GM23338 (cell line): ENCODE measurements around the gene CLASRP. TPM values are rescaled to one million over a fixed set of nuclear protein-coding genes. Genes with fewer than 3 reads are reported as not detected.

Source experiments
- ATAC-seq: fragments of 200-7000 bp; cut with Tn5 transposase; 3 replicates; pipeline ENCODE4 v1.9.1; 2020
- DNase-seq: peaks from one replicate; pipeline ENCODE4 v3.0.0-alpha.2; 2015; ENCODE audit warnings: low spot score
- H2AFZ ChIP-seq: fragments of 200-600 bp; sonication (generic); 2 replicates; pipeline ENCODE4 v1.8.0; 2016; ENCODE audit warnings: antibody characterized with exemption, mild to moderate bottlenecking, moderate library complexity
- H3F3A ChIP-seq: fragments of 200-600 bp; sonication (generic); replicated peaks from 2 replicates; pipeline ENCODE4 v1.8.0; 2017; ENCODE audit warnings: antibody characterized with exemption, mixed run types, low read depth
- H3K27ac ChIP-seq: fragments of 200-600 bp; sonication (generic); 2 replicates; pipeline ENCODE4 v1.6.1; 2016; ENCODE audit warnings: low read depth
- H3K27me3 ChIP-seq: fragments of 200-600 bp; sonication (generic); 2 replicates; pipeline ENCODE4 v1.8.0; 2016; ENCODE audit warnings: mild to moderate bottlenecking, mixed run types, moderate library complexity; ENCODE audit not compliant: insufficient read depth
- H3K36me3 ChIP-seq: fragments of 200-600 bp; sonication (generic); 2 replicates; pipeline ENCODE4 v1.8.0; 2016; ENCODE audit warnings: mild to moderate bottlenecking; ENCODE audit not compliant: insufficient read depth
- H3K4me1 ChIP-seq: fragments of 200-600 bp; sonication (generic); 2 replicates; pipeline ENCODE4 v1.8.0; 2016; ENCODE audit warnings: mild to moderate bottlenecking, moderate library complexity; ENCODE audit not compliant: insufficient read depth
- H3K4me2 ChIP-seq: fragments of 200-600 bp; sonication (generic); 2 replicates; pipeline ENCODE4 v1.7.1; 2017; ENCODE audit warnings: mixed run types
- H3K4me3 ChIP-seq: fragments of 200-600 bp; sonication (generic); 2 replicates; pipeline ENCODE4 v1.6.1; 2016; ENCODE audit warnings: mixed run types
- H3K79me2 ChIP-seq: fragments of 200-600 bp; sonication (generic); replicated peaks from 2 replicates; pipeline ENCODE4 v1.8.0; 2017; ENCODE audit warnings: mild to moderate bottlenecking; ENCODE audit not compliant: insufficient read depth
- H3K9me2 ChIP-seq: fragments of 200-600 bp; sonication (generic); 2 replicates; pipeline ENCODE4 v1.8.0; 2017; ENCODE audit not compliant: insufficient read depth
- H4K20me1 ChIP-seq: fragments of 200-600 bp; sonication (generic); replicated peaks from 2 replicates; pipeline ENCODE4 v1.8.0; 2017; ENCODE audit warnings: mild to moderate bottlenecking; ENCODE audit not compliant: insufficient read depth
- H3K27ac Mint-ChIP-seq: 2 replicates; pipeline ENCODE4 v1.8.0; 2020; ENCODE audit warnings: inconsistent platforms, mild to moderate bottlenecking, moderate library complexity, mixed read lengths
- H3K27me3 Mint-ChIP-seq: 3 replicates; pipeline ENCODE4 v1.8.0; 2022; ENCODE audit warnings: low read depth, mild to moderate bottlenecking, moderate library complexity, mixed read lengths, inconsistent platforms; ENCODE audit not compliant: insufficient read depth, poor library complexity
- H3K36me3 Mint-ChIP-seq: 3 replicates; pipeline ENCODE4 v1.8.0; 2021; ENCODE audit warnings: low read depth, mild to moderate bottlenecking, inconsistent platforms, moderate library complexity, mixed read lengths
- H3K4me1 Mint-ChIP-seq: 3 replicates; pipeline ENCODE4 v1.8.0; 2020; ENCODE audit warnings: mild to moderate bottlenecking, inconsistent platforms, mixed read lengths
- H3K4me3 Mint-ChIP-seq: 3 replicates; pipeline ENCODE4 v1.8.0; 2021; ENCODE audit warnings: moderate library complexity, mild to moderate bottlenecking, inconsistent platforms, mixed read lengths
- H3K9me3 Mint-ChIP-seq: 3 replicates; pipeline ENCODE4 v1.8.0; 2020; ENCODE audit warnings: moderate library complexity, mild to moderate bottlenecking, inconsistent platforms, mixed read lengths
- CREB1 ChIP-seq: fragments of 250-450 bp; sonication (Bioruptor Pico); IDR thresholded peaks from 2 replicates; pipeline ENCODE4 v1.5.0; 2020; ENCODE audit warnings: low read depth, mild to moderate bottlenecking, moderate library complexity
- CTCF ChIP-seq, 2 experiments: fragments of 200-600 bp in 1 of 2; sonication (generic) in 1 of 2; conservative IDR thresholded peaks; 2 replicates each; pipeline versions ENCODE4 v1.5.1 to v1.6.1; 2016 to 2017; ENCODE audit warnings: antibody characterized with exemption in 2 of 2, low read depth in 2 of 2, mild to moderate bottlenecking in 2 of 2, moderate library complexity in 1 of 2
- ETS1 ChIP-seq: IDR thresholded peaks from 2 replicates; pipeline ENCODE4 v1.6.1; 2016; ENCODE audit warnings: antibody characterized with exemption
- EZH2 ChIP-seq: fragments of 200-600 bp; sonication (generic); IDR thresholded peaks from one replicate; pipeline ENCODE4 v1.8.0; 2017; ENCODE audit warnings: antibody characterized with exemption, mild to moderate bottlenecking, low read depth; ENCODE audit not compliant: unreplicated experiment
- EZH2phosphoT487 ChIP-seq: fragments of 200-600 bp; sonication (generic); IDR thresholded peaks from one replicate; pipeline ENCODE4 v1.8.1; 2018; ENCODE audit warnings: antibody characterized with exemption; ENCODE audit not compliant: unreplicated experiment
- JUNB ChIP-seq: IDR thresholded peaks from one replicate; pipeline ENCODE4 v1.6.1; 2016; ENCODE audit warnings: antibody characterized with exemption; ENCODE audit not compliant: unreplicated experiment
- NANOG ChIP-seq: IDR thresholded peaks from 2 replicates; pipeline ENCODE4 v1.6.1; 2016; ENCODE audit warnings: antibody characterized with exemption, borderline replicate concordance
- POLR2AphosphoS5 ChIP-seq: IDR thresholded peaks from 2 replicates; pipeline ENCODE4 v1.6.1; 2016; ENCODE audit warnings: antibody characterized with exemption, low read depth
- REST ChIP-seq: IDR thresholded peaks from one replicate; pipeline ENCODE4 v1.6.1; 2018; ENCODE audit warnings: antibody characterized with exemption; ENCODE audit not compliant: unreplicated experiment
- STAT1 ChIP-seq: IDR thresholded peaks from one replicate; pipeline ENCODE4 v1.6.1; 2016; ENCODE audit warnings: antibody characterized with exemption; ENCODE audit not compliant: unreplicated experiment
- ZNF114 ChIP-seq: fragments of 250-450 bp; sonication (Bioruptor Pico); IDR thresholded peaks from 2 replicates; pipeline ENCODE4 v1.5.0; 2020; ENCODE audit warnings: mild to moderate bottlenecking, moderate library complexity
- ZNF331 ChIP-seq: fragments of 250-450 bp; sonication (Bioruptor Pico); IDR thresholded peaks from 2 replicates; pipeline ENCODE4 v1.5.0; 2020; ENCODE audit warnings: low read depth, mild to moderate bottlenecking, moderate library complexity
- ZNF462 ChIP-seq: fragments of 250-450 bp; sonication (Bioruptor Pico); IDR thresholded peaks from 2 replicates; pipeline ENCODE4 v1.5.0; 2020; ENCODE audit warnings: mild to moderate bottlenecking, moderate library complexity
- polyA plus RNA-seq: library from polyadenylated mRNA; unstranded; fragments of >200 nt; fragmentation: Nextera tagmentation; extraction: Ambion mirVana; gene quantifications from 2 replicates; pipeline ENCODE4 v1.2.1, GENCODE V29; 2016
- total RNA-seq: library from RNA; depleted of rRNA; stranded (reverse); fragments of >200 nt; shearing (Covaris generic); gene quantifications from 2 replicates; pipeline ENCODE4 v1.2.3, GENCODE V29; 2014

CLASRP gene
- total and polyA plus RNA-seq, 2 experiments from 2014 or later: 27.1 to 78.7 TPM

GRCh38 chr19:45035755-45036154, 3.1 kb upstream of the CLASRP start:
- Mint-ChIP-seq H3K36me3 (peaks cover 25% of the 10 kb centered on the region), H3K4me3 (no peak overlapping the region), H3K27ac (no peak overlapping the region), H3K9me3 (peaks cover 5% of the 10 kb centered on the region; the same call in 2 of the 3 replicates), H3K4me1 (peaks cover 10% of the 10 kb centered on the region), H3K27me3 (peaks cover 9% of the 10 kb centered on the region)
- ATAC-seq (no peak), DNase-seq (no peak)
- Histone ChIP-seq H3K4me2 (no peak overlapping the region), H3K36me3 (no peaks in the 10 kb centered on the region; the same call in 1 of the 2 replicates), H3K27ac (no peak overlapping the region), H2AFZ (no peak overlapping the region), H3F3A (peaks cover 16% of the 10 kb centered on the region), H3K79me2 (peaks cover 16% of the 10 kb centered on the region), H4K20me1 (peaks cover 13% of the 10 kb centered on the region), H3K4me3 (no peak overlapping the region), H3K9me2 (no peaks in the 10 kb centered on the region), H3K27me3 (no peaks in the 10 kb centered on the region), H3K4me1 (peaks cover 6% of the 10 kb centered on the region)
- TF ChIP-seq ZNF462 (no peak), JUNB (no peak), CREB1 (CRISPR knock-in tag) (no peak), EZH2 (no peak), NANOG (no peak), STAT1 (no peak), REST (no peak), ZNF114 (CRISPR knock-in tag) (no peak), ZNF331 (no peak), CTCF (conservative IDR thresholded peaks at IDR 0.05; ENCODE audit: low read depth in 2 of 2) (no peak), POLR2AphosphoS5 (no peak), ETS1 (no peak), EZH2phosphoT487 (no peak)
